Measurements from ENCODE around the gene DNAJC11.
A peak's percentile ranks its signal among the peaks of the same experiment; 100 is the strongest.

DNAJC11 gene

DNA sequence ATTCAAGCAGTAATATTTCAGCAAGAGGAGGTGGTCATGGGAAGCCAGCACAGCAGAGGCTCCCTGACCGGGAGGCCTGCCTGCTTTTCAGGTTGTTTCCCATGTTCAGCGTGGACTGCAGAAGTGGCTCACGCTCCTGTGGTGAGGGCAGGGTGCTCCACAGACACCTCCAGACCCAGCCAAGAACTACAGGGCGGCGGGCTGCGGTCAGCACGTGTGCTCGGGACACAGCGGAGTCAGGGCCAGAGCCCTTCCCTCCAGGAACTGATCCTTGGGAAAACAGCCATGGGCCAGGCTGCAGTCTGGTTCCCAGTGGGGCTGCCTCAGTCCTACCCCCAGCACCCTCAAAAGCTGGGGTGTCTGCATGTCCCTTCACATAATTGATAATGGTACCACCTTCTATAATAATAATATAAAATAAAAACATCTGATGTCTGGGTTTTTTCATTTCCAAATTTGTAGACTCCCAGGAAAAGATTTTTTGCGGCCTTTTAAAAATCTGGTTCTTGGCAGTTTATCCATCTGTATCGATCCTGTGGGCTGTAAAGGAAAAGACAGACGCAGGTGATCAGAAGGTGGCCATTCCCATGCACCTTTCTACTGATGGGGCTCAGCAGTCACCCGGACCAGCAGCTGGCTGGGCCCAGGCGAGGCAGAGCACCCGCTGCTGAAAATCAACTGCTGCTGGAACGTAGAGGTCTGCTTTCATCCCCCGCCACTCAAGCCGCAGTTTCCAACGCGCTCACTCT, 66.3 kb downstream of the DNAJC11 start:
- no peak overlapping the region for H3K4me3 ChIP-seq (ENCODE audit: low read depth, low read length)
- DNase-seq (ENCODE audit: low read depth, low spot score) = no peak
- TF ChIP-seq CTCF (IDR thresholded peaks at IDR 0.05; ENCODE audit: insufficient read depth, low read length, missing control alignments) = no peak
- CTCF ChIA-PET = interaction anchor here (0.6 to 7.6 kb wide), 9 partner anchors 9 to 145 kb away, joined by 3 to 69 read pairs (median 3); partner anchors contain the start of genes NOL9 and TAS1R1
- POLR2A ChIA-PET = no interaction called here

DNA sequence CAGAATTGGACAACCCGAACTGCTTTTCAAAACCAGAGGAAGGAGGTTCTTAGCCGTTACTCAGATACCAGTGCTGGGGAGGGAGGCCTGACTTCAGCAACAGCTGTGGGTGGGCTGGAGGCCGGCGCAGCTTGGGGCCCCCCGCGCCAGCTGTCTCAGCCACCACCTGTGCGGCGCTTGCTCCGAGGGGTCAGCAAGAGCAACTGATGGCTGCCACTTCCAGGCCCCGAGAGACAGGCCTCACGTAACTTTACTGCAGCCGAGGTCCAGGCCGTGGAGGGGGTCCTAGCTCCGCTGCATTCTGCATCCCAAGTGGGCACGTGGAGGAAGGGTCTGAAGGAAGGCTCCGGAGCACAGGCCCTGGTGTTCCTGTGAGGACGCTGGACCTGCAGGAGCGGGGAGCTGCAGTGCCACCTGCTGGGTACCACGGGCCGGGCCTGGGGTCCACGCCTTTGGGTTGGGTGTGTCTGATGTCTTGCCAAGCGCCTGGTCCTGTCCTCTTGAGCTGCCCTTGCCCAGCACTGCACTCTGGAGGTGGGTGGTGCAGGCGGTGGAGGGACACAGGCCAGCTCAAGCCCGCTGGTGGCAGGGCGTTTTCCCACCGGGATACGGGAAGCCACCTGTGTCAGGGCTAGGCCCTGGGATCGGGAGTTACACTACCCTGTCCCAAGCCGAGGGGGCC, 67.1 kb downstream of the DNAJC11 start:
- no peak overlapping the region for H3K4me3 ChIP-seq (ENCODE audit: low read depth, low read length)
- ChIA-PET CTCF (interaction anchor here (0.6 to 7.6 kb wide), 9 partner anchors 9 to 144 kb away, joined by 3 to 69 read pairs (median 3); partner anchors contain the start of genes NOL9 and TAS1R1), POLR2A (no interaction called here)
- TF ChIP-seq CTCF (IDR thresholded peaks at IDR 0.05; ENCODE audit: insufficient read depth, low read length, missing control alignments) = peak; percentile 66
- no peak for DNase-seq (ENCODE audit: low read depth, low spot score)

DNA sequence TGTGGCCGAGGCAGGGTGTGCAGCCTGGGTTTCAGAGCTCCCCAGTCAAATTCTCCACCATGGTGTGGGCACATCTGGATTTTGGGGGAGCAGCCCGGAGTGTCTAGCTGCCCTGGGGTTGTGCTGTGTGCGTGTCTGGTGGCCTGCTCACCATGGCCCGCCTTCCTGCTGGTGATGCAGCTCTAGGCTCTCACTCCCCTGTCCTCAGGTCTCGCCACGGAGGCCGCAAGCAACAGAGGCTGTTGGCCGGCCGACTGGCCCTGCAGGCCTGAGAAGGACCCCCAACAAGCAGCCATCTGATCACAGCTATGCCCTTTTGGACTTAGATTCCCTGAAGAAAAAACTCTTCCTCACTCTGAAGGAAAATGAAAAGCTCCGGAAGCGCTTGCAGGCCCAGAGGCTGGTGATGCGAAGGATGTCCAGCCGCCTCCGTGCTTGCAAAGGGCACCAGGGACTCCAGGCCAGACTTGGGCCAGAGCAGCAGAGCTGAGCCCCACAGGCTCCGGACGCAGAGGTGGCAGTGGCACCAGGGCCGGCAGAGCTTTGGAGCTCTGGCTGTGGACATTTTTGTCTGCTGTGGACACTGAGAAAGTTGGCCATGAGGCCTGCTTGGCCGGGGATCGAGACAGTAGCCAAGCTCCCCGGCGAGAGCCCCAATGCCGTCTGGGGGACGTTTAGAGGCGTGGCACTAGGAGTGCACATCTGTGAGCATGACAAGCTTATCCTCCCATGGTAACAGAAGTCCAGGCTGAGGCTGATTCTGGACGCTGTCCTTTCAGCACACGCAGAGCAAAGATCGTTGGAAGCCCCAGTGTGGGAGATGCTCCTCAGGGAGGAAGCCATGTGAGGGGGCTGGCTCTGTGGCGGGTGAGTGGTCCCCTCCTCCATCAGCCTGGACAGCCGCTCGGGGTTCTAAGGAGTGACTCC, 68.8 kb downstream of the DNAJC11 start:
- no peak overlapping the region for H3K4me3 ChIP-seq (ENCODE audit: low read depth, low read length)
- ChIA-PET POLR2A (no interaction called here), CTCF (interaction anchor here (1.0 to 7.6 kb wide), 4 partner anchors 13 to 147 kb away, joined by 3 to 69 read pairs (median 4); partner anchors contain the start of gene NOL9)
- no peak for DNase-seq (ENCODE audit: low read depth, low spot score)
- TF ChIP-seq CTCF (IDR thresholded peaks at IDR 0.05; ENCODE audit: insufficient read depth, low read length, missing control alignments) = no peak

DNA sequence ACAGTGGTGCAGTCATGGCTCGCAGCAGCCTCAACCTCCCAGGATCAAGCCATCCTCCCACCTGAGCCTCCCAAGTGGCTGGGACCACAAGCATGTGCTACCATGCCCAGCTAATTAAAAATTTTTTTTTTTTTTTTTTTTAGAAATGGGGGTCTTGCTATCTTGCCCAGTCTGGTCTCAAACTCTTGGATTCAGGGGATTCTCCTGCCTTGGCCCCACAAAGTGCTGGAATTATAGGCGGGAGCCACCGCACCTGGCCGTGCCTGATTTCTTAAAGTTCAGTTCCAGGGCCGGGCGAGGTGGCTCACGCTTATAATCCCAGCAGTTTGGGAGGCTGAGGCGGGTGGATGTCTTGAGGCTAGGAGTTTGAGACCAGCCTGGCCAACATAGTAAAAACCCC, 70.6 kb downstream of the DNAJC11 start:
- POLR2A ChIA-PET = no interaction called here
- CTCF ChIA-PET = interaction anchor here (1.4 to 7.6 kb wide), 2 partner anchors 15 to 76 kb away, joined by 4 to 69 read pairs; partner anchors contain the start of genes NOL9 and TAS1R1
- DNase-seq (ENCODE audit: low read depth, low spot score) = no peak
- H3K4me3 ChIP-seq (ENCODE audit: low read depth, low read length) = no peak overlapping the region
- TF ChIP-seq CTCF (IDR thresholded peaks at IDR 0.05; ENCODE audit: insufficient read depth, low read length, missing control alignments) = no peak

GRCh38 chr1:6630027-6630426, 71.6 kb downstream of the DNAJC11 start:
- no peak for DNase-seq (ENCODE audit: low read depth, low spot score)
- no peak overlapping the region for H3K4me3 ChIP-seq (ENCODE audit: low read depth, low read length)
- POLR2A ChIA-PET = no interaction called here
- no peak for TF ChIP-seq CTCF (IDR thresholded peaks at IDR 0.05; ENCODE audit: insufficient read depth, low read length, missing control alignments)
- CTCF ChIA-PET = interaction anchor here (0.9 to 1.4 kb wide), 2 partner anchors 15 to 75 kb away, joined by 3 to 4 read pairs; partner anchors contain the start of genes NOL9 and TAS1R1
